ENCODE results near the gene MYZAP.

MYZAP gene

GRCh38 chr15:57705746-57706404 is 114.2 kb downstream of the MYZAP start:
- DNase-seq = no peak

GRCh38 chr15:57706405-57707209 is 114.9 kb downstream of the MYZAP start, which contains the start of gene POLR2M:
TSS of gene POLR2M (plus strand) at chr15:57706714. CDS start at chr15:57706843, 129 bp downstream.
- peak; percentile 96 for DNase-seq

GRCh38 chr15:57708047-57708446 is 116.3 kb downstream of the MYZAP start:
- DNase-seq = no peak

GRCh38 chr15:57718309-57718708 is 126.6 kb downstream of the MYZAP start:
- DNase-seq = no peak

GRCh38 chr15:57720867-57721266 is 129.2 kb downstream of the MYZAP start:
- no peak for DNase-seq

- DNase-seq = no peak
Measured at GRCh38 chr15:57726411-57726810, 134.7 kb downstream of the MYZAP start.

- no peak for DNase-seq
Measured at GRCh38 chr15:57727031-57727430, 135.3 kb downstream of the MYZAP start.

- DNase-seq = no peak
Measured at GRCh38 chr15:57728436-57728835, 136.7 kb downstream of the MYZAP start.

- DNase-seq = no peak
Measured at GRCh38 chr15:57730876-57731275, 139.2 kb downstream of the MYZAP start.

GRCh38 chr15:57731530-57732103 is 139.9 kb downstream of the MYZAP start:
- no peak for DNase-seq

GRCh38 chr15:57732526-57733331 is 141.0 kb downstream of the MYZAP start:
- DNase-seq = peak; percentile 12

- no peak for DNase-seq
Measured at GRCh38 chr15:57734860-57735259, 143.2 kb downstream of the MYZAP start.

Measured in MV-4-11 (cell line).